ENCODE measurements around the gene CENPV. TPM values are rescaled to one million over a fixed set of nuclear protein-coding genes. Genes with fewer than 3 reads are reported as not detected.

CENPV gene
- total and polyA plus RNA-seq, 2 of the 13 experiments (the other 11 are each of a cell fraction or from before 2014, with no cell fraction given) = 193 to 292 TPM

- POLR2A ChIA-PET = interaction anchor here (0.6 to 1.8 kb wide), 4 partner anchors 11 to 40 kb away, joined by 3 to 5 read pairs (median 4); no protein-coding TSS in a partner anchor
- ATAC-seq = no peak
- Histone ChIP-seq H3K27me3 (ENCODE audit: control insufficient read depth in 1 of 2, insufficient read depth in 2 of 2, low read length in 2 of 2) (no peaks in the 10 kb centered on the region), H4K20me1 (ENCODE audit: insufficient read depth, low read length) (no peaks in the 10 kb centered on the region), H3K9me3 (ENCODE audit: low read length) (no peaks in the 10 kb centered on the region), H3K9ac (ENCODE audit: insufficient read depth, low read depth, low read length) (no peak overlapping the region), H2AFZ (ENCODE audit: low read length) (no peak overlapping the region), H3K27ac (ENCODE audit: extremely low read length, insufficient read depth, low read length) (no peak overlapping the region), H3K4me3 (replicated peaks in 1 of 3; ENCODE audit: insufficient read depth in 1 of 3, low read depth in 2 of 3, low read length in 3 of 3) (no peak overlapping the region), H3K4me2 (ENCODE audit: low read depth, low read length) (no peak overlapping the region), H3K36me3 (replicated peaks in 1 of 2; ENCODE audit: control insufficient read depth in 1 of 2, insufficient read depth in 2 of 2, low read length in 2 of 2) (peaks cover 0 to 20% of the 10 kb centered on the region in 2 experiments; a peak in 3 of 5 replicates), H3K79me2 (ENCODE audit: insufficient read depth, low read length) (no peaks in the 10 kb centered on the region), H3K4me1 (ENCODE audit: insufficient read depth, low read length) (peaks cover 12% of the 10 kb centered on the region)
- CTCF ChIA-PET (ENCODE audit: low intra/inter-chr PET ratio, low total read pairs) = no interaction called here
- in situ Hi-C loops (cut with HindIII; ENCODE audit: extremely low pct_ligation_motif_present, low pct_unique_long_range_greater_than_20kb) = no loop called here
- no peak for DNase-seq (ENCODE audit: low spot score)
- FAIRE-seq = no peak
- TF ChIP-seq ZNF460 (CRISPR knock-in tag; IDR thresholded peaks at IDR 0.05; ENCODE audit: borderline replicate concordance) = no peak
- TF ChIP-seq PATZ1 (CRISPR knock-in tag; IDR thresholded peaks at IDR 0.05) = no peak
- TF ChIP-seq RNF2 (conservative IDR thresholded peaks at IDR 0.05; ENCODE audit: low read depth) = no peak
- no peak for TF ChIP-seq PITX1 (CRISPR knock-in tag; IDR thresholded peaks at IDR 0.05)
- no peak for TF ChIP-seq HOXD1 (CRISPR knock-in tag; IDR thresholded peaks at IDR 0.05)
- TF ChIP-seq DNMT3B (CRISPR knock-in tag; conservative IDR thresholded peaks at IDR 0.05) = no peak
- TF ChIP-seq DRAP1 (CRISPR knock-in tag; IDR thresholded peaks at IDR 0.05) = no peak
- TF ChIP-seq IKZF1 (IDR thresholded peaks at IDR 0.05) = no peak
- TF ChIP-seq ZNF75D (CRISPR knock-in tag; IDR thresholded peaks at IDR 0.05; ENCODE audit: borderline replicate concordance) = no peak
- TF ChIP-seq NR2F6 (IDR thresholded peaks at IDR 0.05) = no peak
- no peak for TF ChIP-seq NR2F6 (CRISPR knock-in tag; IDR thresholded peaks at IDR 0.05)
- TF ChIP-seq EP300 (IDR thresholded peaks at IDR 0.05; ENCODE audit: low read depth in 2 of 2, low read length in 2 of 2) = no peak
- TF ChIP-seq EP300 (CRISPR knock-in tag; IDR thresholded peaks at IDR 0.05; ENCODE audit: borderline replicate concordance) = no peak
- TF ChIP-seq MAZ (IDR thresholded peaks at IDR 0.05; ENCODE audit: borderline replicate concordance, low read depth, low read length) = no peak
- TF ChIP-seq MAZ (CRISPR knock-in tag; IDR thresholded peaks at IDR 0.05; ENCODE audit: low read depth) = no peak
- no peak for TF ChIP-seq FOXP1 (IDR thresholded peaks at IDR 0.05)
- TF ChIP-seq FOXP1 (CRISPR knock-in tag; IDR thresholded peaks at IDR 0.05) = no peak
- TF ChIP-seq TAF15 (IDR thresholded peaks at IDR 0.05; ENCODE audit: low read depth, low read length, poor library complexity, severe bottlenecking) = no peak
- no peak for TF ChIP-seq ZNF737 (CRISPR knock-in tag; IDR thresholded peaks at IDR 0.05; ENCODE audit: borderline replicate concordance)
- no peak for TF ChIP-seq SMARCE1 (IDR thresholded peaks at IDR 0.05; ENCODE audit: borderline replicate concordance)
- TSS peak; percentile 36 for BruUV-seq (replicated peaks)
- WGBS (ENCODE audit: low lambda C conversion rate) = 100% methylated on average over 1 of the region's 1 CpG
- intact Hi-C loops (cut with micrococcal nuclease; ENCODE audit: unreplicated experiment) = no loop called here
Measured at GRCh38 chr17:16325964-16326363, 27.3 kb downstream of the CENPV start.

All from HepG2 (cell line).